Mammary epithelial cell (primary cell): ENCODE results near the gene DAZAP1.

Experiments used
- CTCF ChIP-seq, 2 donors: IDR thresholded peaks in 1 of 2; conservative IDR thresholded peaks in 1 of 2; 2 replicates each; pipeline ENCODE4 v1.5.1; 2011 to 2012; ENCODE audit warnings: inconsistent platforms in 2 of 2, low read length in 2 of 2, mild to moderate bottlenecking in 2 of 2, control low read depth in 1 of 2, low read depth in 1 of 2; ENCODE audit not compliant: insufficient read depth in 1 of 2; ENCODE audit errors: extremely low read depth in 1 of 2
- EZH2 ChIP-seq: IDR thresholded peaks from 2 replicates; pipeline ENCODE4 v1.6.1; 2012; ENCODE audit warnings: low read length, inconsistent platforms, borderline replicate concordance

- no peak for TF ChIP-seq CTCF (conservative IDR thresholded peaks at IDR 0.05 in 1 of 2, IDR thresholded peaks at IDR 0.05 in 1 of 2; ENCODE audit: extremely low read depth in 1 of 2, insufficient read depth in 1 of 2, low read depth in 1 of 2, low read length in 2 of 2)
- TF ChIP-seq EZH2, result no peak
Observed at GRCh38 chr19:1389033-1389940, 18.1 kb upstream of the DAZAP1 start.
